ENCODE measurements around the gene MGAM2.
A peak's percentile ranks its signal among the peaks of the same experiment; 100 is the strongest.
"Not testable (repeated sequence)": the region's sequence is repeated elsewhere in the genome, so short reads cannot be mapped to it uniquely, and the experiment has no call there.

The MGAM2 gene

DNA sequence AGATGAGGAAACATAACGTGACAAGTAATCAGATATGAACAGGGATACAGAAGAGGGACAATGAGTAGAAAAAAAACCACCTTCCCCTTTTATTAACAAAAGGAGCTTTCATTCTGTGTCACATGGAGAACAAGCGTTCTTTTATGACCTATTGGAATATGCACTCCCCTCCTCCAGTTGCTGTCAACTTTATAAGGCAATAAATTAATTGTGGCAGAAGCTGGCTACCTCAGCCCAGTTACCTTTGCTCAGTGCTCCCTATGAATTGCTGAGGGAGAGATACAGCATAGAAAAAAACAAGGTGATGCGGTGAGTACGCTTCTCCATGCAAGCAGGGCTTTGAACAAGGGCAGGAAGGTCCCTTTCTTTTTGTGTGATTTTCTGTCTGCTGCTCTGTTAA, at the start of gene MGAM2:
MGAM2 (plus strand) TSS at position 220 of the 400 bp plus-strand sequence. CDS start 5,156 bp downstream, outside the sequence.
- DNase-seq (ENCODE audit: low read depth, low spot score): no peak
- no peak within 1 kb of the TSS for H3K27ac ChIP-seq

DNA sequence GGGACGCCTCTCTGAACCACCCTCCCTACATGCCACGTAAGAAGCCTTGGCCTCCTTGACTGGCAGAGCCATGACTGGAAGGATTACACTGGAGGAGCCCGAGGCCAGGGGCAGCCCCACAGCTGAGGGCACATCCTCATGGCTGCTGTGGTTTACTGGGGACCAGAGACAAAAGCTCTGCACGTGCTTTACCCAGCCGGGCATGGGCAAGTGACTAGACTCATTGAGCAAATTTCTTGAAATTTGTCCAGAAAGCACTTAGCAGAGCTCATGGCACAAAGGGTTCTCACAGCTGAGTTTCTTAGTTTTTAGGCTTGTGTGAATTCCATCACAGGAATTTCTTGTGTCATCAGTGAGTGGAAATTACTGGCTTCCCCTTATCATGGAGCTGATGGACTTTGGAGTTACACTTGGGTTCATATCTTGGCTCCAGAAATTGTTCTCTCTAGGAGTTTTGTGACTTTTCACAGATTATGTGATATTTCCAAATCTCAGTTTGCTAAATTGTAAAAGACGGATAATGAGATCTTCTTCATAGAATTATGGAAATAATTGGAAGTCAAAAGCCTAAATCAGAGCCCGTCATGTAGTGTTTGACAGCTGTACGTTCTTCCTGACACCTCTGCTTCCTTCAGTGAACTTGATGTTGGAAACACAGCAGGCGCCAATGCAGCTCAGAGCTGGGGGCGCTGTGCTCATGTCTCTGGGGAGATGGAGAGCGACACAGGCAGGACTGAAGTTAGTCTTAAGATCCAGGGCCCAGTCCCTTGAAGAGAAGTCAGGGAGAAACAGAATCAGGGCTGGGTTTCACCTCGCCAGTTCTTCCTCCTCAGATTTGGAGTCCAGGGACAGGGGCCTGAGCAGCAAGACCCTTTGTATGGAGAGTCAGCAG, 47.7 kb upstream of the MGAM2 start:
- no peak for DNase-seq (ENCODE audit: low read depth, low spot score)

DNA sequence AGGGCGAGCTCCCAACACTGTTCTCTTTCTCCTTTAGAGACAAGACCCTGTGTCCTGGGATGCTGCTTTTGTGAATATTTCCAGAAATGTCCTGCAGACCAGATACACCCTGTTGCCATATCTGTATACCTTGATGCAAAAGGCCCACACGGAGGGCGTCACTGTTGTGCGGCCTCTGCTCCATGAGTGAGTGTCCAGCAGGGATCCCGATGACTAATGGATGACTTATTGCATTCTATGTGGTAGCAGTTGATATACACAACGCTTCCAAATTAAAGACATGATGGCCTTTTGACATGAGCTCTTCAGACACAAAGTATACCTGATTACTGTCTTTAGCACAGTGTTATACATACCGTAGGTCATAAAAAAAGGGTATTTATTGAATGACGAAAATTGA, 45.0 kb upstream of the MGAM2 start:
- H3K27ac ChIP-seq: no peak overlapping the region
- DNase-seq (ENCODE audit: low read depth, low spot score): no peak

More for the DNA sequence above, 47.7 kb upstream of the MGAM2 start:
- H3K27ac ChIP-seq: no peak overlapping the region

GRCh38 chr7:142077762-142078161, 33.8 kb upstream of the MGAM2 start:
- no peak for DNase-seq (ENCODE audit: low read depth, low spot score)
- no peak overlapping the region for H3K27ac ChIP-seq

GRCh38 chr7:142083605-142084004, 27.9 kb upstream of the MGAM2 start:
- no peak overlapping the region for H3K27ac ChIP-seq
- no peak for DNase-seq (ENCODE audit: low read depth, low spot score)

GRCh38 chr7:142085428-142085827, 26.1 kb upstream of the MGAM2 start:
- no peak overlapping the region for H3K27ac ChIP-seq
- no peak for DNase-seq (ENCODE audit: low read depth, low spot score)

GRCh38 chr7:142088022-142088714, 23.4 kb upstream of the MGAM2 start:
- no peak overlapping the region for H3K27ac ChIP-seq
- DNase-seq (ENCODE audit: low read depth, low spot score): no peak

DNA sequence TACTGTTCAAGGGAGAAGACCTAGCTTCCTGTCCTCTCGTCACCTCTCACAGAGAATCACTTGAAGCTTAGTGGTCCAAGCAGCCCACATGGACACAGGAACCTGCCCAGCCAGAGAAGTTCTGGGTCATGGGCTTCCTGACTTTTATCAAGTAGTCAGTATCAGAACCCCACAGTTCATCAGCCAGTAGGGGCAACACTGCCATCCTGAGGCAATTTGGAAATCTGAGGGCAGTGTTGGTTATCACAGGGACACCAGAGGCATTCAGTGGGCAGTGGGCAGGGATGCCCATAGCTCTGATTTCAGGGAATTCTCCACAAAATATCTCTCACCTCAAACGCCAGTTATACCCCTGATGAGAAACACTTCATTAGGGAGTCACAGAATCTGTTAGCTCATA, 22.5 kb upstream of the MGAM2 start:
- no peak overlapping the region for H3K27ac ChIP-seq
- DNase-seq (ENCODE audit: low read depth, low spot score): no peak

GRCh38 chr7:142091961-142092360, 19.6 kb upstream of the MGAM2 start:
- no peak overlapping the region for H3K27ac ChIP-seq
- no peak for DNase-seq (ENCODE audit: low read depth, low spot score)

GRCh38 chr7:142094861-142095260, 16.7 kb upstream of the MGAM2 start:
- no peak for DNase-seq (ENCODE audit: low read depth, low spot score)
- no peak overlapping the region for H3K27ac ChIP-seq

- DNase-seq (ENCODE audit: low read depth, low spot score): no peak
Measured at GRCh38 chr7:142097571-142097970, 13.9 kb upstream of the MGAM2 start.

DNA sequence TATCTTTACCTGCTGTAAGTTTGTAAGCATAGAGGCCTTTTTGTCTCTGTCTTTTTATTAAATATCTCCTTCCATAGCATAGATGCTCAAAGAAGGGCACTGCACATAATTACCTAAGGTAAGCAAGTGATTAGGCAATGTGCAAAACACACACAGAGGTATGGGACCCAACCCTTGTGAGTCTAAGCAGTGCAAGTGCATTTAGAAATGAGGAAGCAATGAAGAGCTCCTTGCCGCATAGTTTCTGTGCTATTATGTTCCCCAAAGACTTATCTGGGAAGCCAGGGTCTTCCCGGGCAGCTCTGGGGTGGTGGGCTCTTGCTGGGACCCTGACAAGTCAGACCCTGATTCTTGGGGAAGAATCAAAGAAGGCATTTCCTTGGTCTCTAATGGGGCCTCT, 13.5 kb upstream of the MGAM2 start:
- no peak overlapping the region for H3K27ac ChIP-seq

More at GRCh38 chr7:142097571-142097970, 13.9 kb upstream of the MGAM2 start:
- H3K27ac ChIP-seq: no peak overlapping the region

DNA sequence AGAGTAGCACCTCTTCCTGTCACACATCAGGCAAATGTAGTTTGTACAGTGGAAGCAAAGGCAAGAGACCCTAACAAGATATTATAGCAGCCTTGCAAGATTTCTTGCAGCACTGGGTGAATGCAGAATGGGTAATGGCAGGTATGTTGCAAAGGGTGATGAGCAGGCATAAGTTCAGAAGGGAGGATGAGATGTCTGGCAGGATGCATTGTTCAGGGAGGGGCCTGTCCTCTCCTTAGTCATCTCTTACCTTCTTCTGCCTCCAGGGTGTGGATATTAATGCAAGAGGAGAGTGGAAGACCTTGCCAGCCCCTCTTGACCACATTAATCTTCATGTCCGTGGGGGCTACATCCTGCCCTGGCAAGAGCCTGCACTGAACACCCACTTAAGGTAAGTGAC, 12.2 kb upstream of the MGAM2 start:
- not testable (repeated sequence) for H3K27ac ChIP-seq; DNase-seq (ENCODE audit: low read depth, low spot score)

More for the DNA sequence above, 13.5 kb upstream of the MGAM2 start:
- no peak for DNase-seq (ENCODE audit: low read depth, low spot score)

GRCh38 chr7:142100634-142101033, 10.9 kb upstream of the MGAM2 start:
- no peak for DNase-seq (ENCODE audit: low read depth, low spot score)

DNA sequence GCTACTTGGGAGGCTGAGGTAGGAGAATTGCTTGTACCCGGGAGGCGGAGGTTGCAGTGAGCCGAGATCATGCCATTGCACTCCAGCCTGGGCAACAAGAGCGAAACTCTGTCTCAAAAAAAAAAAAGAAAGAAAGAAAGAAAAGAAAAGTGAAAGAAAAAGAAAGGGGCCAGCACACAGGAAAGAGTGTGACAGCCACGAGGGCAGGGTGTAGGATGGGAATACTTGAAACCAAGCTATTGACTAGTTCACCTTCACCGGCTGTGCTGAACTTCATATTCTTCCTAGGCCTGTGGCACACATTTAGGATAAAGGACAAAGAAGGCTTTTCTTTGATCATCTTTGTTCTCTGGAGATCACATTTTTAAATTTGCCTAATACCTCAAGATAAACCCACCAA, 9.7 kb upstream of the MGAM2 start:
- not testable (repeated sequence) for DNase-seq (ENCODE audit: low read depth, low spot score); H3K27ac ChIP-seq

More at GRCh38 chr7:142100634-142101033, 10.9 kb upstream of the MGAM2 start:
- no peak overlapping the region for H3K27ac ChIP-seq

GRCh38 chr7:142104550-142105527, 6.7 kb upstream of the MGAM2 start:
- DNase-seq (ENCODE audit: low read depth, low spot score): peak; percentile 66
- peak overlapping the region; percentile 47 for H3K27ac ChIP-seq

DNA sequence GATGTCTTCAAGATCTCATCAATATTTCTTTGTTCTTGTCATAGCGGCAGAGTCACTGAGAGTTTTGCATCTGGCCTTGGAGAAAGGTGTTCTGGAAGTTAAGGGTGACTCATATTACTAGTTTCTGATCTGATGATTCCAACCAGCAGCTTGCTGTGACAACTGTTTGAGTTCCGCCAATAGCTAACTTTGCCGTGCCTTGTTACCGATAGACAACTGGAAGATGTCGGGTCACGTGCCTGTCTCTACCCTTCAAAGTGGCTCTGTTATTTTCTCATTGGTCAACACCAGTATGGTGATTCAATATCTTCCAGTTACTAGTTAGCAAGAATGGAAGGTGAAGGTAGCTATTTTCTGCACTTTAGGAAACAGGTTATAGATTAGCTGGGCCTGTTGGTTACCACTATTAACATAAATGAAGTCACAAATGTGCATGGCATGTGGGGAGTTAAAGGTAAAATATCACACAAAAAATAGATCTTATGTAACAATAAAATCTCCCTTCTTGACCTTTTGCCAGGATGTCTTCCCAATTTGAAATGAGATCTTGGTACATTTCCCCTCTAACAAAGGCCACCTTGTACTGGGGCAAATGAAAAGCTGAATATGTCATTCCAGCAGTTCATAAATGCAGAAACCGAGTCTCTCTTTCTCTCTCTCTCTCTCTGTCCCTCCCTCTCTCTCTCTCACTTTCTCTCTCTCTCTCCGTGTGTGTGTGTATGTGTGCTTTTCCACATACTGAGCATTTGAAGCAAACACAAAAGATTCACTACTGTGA, 2.6 kb upstream of the MGAM2 start:
- no peak for DNase-seq (ENCODE audit: low read depth, low spot score)
- no peak overlapping the region for H3K27ac ChIP-seq

DNA sequence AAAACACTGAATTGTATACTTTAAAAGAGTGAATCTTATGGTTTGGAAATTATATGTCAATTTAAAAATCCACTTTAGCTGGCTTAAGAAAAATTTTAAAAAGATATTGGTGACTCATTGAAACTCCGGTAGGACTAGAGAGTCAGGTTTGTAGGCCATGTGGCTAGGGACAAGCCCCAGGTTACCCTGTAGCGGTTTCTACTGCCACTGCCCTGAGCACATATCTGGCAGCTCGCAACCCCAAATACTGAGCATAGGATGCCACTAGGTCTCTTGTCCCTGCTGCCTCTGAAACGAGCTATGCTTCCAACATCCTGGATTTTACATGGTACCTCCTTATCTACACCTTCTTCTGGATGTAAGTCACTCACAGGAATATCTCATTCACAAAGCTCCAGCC, 1.4 kb upstream of the MGAM2 start:
- no peak for DNase-seq (ENCODE audit: low read depth, low spot score)
- no peak overlapping the region for H3K27ac ChIP-seq

DNA sequence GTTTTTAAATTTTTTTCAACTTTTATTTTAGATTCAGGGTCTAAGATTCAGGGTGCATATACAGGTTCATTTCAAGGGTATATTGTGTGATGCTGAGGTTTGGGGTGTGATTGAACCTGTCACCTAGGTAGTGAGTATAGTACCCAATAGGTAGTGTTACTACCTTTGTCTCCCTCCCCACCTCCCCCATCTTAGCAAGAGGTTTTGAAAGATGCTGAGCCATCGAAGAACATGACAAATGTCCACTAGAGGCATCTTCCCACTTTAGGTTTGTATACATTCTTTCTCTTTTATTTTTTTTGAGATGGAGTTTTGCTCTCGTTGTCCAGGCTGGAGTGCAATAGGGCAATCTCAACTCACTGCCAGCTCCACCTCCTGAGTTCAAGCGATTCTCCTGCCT, 880 bp upstream of the MGAM2 start:
- no peak overlapping the region for H3K27ac ChIP-seq
- no peak for DNase-seq (ENCODE audit: low read depth, low spot score)

All from epithelial cell of prostate (primary cell).